ENCODE measurements around the gene SRCAP.

The SRCAP gene

DNA sequence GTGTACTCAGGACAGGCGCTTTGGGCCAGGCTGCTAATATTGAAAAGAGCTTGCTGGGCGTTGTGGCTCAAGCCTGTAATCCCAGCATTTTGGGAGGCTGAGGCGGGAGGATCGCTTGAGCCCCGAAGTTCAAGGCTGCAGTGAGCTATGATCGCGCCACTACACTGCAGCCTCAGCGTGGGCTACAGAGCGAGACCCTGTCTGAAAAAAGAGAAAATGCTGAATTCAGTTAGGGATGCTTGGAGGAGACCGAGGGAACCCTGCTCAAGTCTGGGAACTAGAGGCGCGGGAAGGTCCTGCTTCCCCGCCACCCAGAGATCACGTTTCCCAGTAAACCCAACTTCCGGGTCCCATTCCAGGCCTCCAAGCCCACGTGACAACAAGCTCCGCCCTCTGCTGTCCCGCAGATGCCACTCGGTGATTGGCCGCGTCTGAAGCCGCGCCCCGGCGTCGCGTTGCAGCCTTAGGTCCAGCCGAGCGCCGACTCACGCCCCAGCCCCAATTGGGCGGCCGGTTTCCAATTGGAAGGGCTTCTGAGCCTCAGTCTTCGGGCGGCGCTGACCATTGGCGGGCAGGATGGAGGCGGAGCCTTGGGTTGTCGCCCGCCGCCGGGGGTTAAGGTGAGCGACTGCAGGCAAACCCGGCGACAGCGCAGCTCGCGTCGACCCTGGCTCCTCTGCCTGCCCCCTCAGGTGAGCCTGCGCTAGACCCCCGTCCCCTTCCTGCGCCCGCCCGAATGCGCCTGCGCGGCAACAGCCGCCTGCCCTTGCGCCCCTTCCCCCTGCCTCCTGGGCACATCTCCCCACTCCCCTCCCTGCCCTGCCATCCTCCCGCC, 49.0 kb downstream of the SRCAP start, which contains the start of gene PHKG2 (continued):
- TF ChIP-seq ZNF518A (tag by site-specific recombination; conservative IDR thresholded peaks at IDR 0.05; ENCODE audit: low read depth) (no peak), ZNF677 (tag by site-specific recombination; IDR thresholded peaks at IDR 0.05) (no peak), ZNF600 (tag by site-specific recombination; IDR thresholded peaks at IDR 0.05) (peak; percentile 90), ZNF311 (tag by site-specific recombination; IDR thresholded peaks at IDR 0.05; ENCODE audit: borderline replicate concordance) (no peak), ZNF843 (tag by site-specific recombination; IDR thresholded peaks at IDR 0.05) (peak; percentile 47; the same call in 1 of the 2 replicates), ZNF473 (tag by site-specific recombination; IDR thresholded peaks at IDR 0.05) (no peak), ZNF23 (tag by site-specific recombination; IDR thresholded peaks at IDR 0.05; ENCODE audit: borderline replicate concordance) (no peak), ZNF19 (tag by site-specific recombination; IDR thresholded peaks at IDR 0.05; ENCODE audit: low read depth) (no peak), ZNF223 (tag by site-specific recombination; IDR thresholded peaks at IDR 0.05) (no peak), ZNF571 (tag by site-specific recombination; IDR thresholded peaks at IDR 0.05) (no peak), TRIM28 (IDR thresholded peaks at IDR 0.05; ENCODE audit: borderline replicate concordance, low read length) (peak; percentile 31; the same call in 1 of the 2 replicates), ZNF266 (tag by site-specific recombination; IDR thresholded peaks at IDR 0.05; ENCODE audit: low read depth) (no peak), ZBTB17 (tag by site-specific recombination; IDR thresholded peaks at IDR 0.05) (peak; percentile 99), MEIS1 (CRISPR knock-in tag; IDR thresholded peaks at IDR 0.05; ENCODE audit: borderline replicate concordance) (no peak), ZNF768 (tag by site-specific recombination; IDR thresholded peaks at IDR 0.05) (no peak), ZNF133 (tag by site-specific recombination; IDR thresholded peaks at IDR 0.05) (no peak), ZNF777 (tag by site-specific recombination; IDR thresholded peaks at IDR 0.05; ENCODE audit: borderline replicate concordance) (no peak), HOXA7 (CRISPR knock-in tag; IDR thresholded peaks at IDR 0.05; ENCODE audit: borderline replicate concordance) (no peak), ZNF174 (tag by site-specific recombination; IDR thresholded peaks at IDR 0.05) (no peak), ZNF596 (tag by site-specific recombination; IDR thresholded peaks at IDR 0.05) (no peak), ZNF561 (tag by site-specific recombination; IDR thresholded peaks at IDR 0.05; ENCODE audit: borderline replicate concordance) (no peak; the same call in 1 of the 2 replicates), ZNF138 (tag by site-specific recombination; IDR thresholded peaks at IDR 0.05; ENCODE audit: borderline replicate concordance) (no peak), ZNF544 (tag by site-specific recombination; IDR thresholded peaks at IDR 0.05) (no peak), OVOL3 (tag by site-specific recombination; IDR thresholded peaks at IDR 0.05) (no peak), ZNF366 (tag by site-specific recombination; conservative IDR thresholded peaks at IDR 0.05) (no peak), OSR2 (tag by site-specific recombination; IDR thresholded peaks at IDR 0.05) (no peak), ZBTB8A (tag by site-specific recombination; IDR thresholded peaks at IDR 0.05) (peak; percentile 97), ZNF221 (tag by site-specific recombination; IDR thresholded peaks at IDR 0.05; ENCODE audit: borderline replicate concordance) (no peak), ZNF707 (tag by site-specific recombination; IDR thresholded peaks at IDR 0.05) (no peak), ZNF624 (tag by site-specific recombination; IDR thresholded peaks at IDR 0.05) (no peak), SCRT2 (tag by site-specific recombination; IDR thresholded peaks at IDR 0.05) (no peak), SP3 (tag by site-specific recombination; IDR thresholded peaks at IDR 0.05) (peak; percentile 96), ZNF704 (tag by site-specific recombination; IDR thresholded peaks at IDR 0.05) (no peak)
- TF ChIP-seq, protein P1, sequence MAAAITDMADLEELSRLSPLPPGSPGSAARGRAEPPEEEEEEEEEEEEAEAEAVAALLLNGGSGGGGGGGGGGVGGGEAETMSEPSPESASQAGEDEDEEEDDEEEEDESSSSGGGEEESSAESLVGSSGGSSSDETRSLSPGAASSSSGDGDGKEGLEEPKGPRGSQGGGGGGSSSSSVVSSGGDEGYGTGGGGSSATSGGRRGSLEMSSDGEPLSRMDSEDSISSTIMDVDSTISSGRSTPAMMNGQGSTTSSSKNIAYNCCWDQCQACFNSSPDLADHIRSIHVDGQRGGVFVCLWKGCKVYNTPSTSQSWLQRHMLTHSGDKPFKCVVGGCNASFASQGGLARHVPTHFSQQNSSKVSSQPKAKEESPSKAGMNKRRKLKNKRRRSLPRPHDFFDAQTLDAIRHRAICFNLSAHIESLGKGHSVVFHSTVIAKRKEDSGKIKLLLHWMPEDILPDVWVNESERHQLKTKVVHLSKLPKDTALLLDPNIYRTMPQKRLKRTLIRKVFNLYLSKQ (tag by site-specific recombination; IDR thresholded peaks at IDR 0.05; ENCODE audit: borderline replicate concordance) = no peak

Measured in HEK293 (cell line).